ENCODE data around the gene SPIRE1. TPM values are rescaled to one million over a fixed set of nuclear protein-coding genes. Genes with fewer than 3 reads are reported as not detected.
"Not testable (repeated sequence)": the region's sequence is repeated elsewhere in the genome, so short reads cannot be mapped to it uniquely, and the experiment has no call there.

The SPIRE1 gene
- polyA plus RNA-seq, 6 donors from 2014 or later: not detected

- Mint-ChIP-seq H3K9me3 (no peaks in the 10 kb centered on the region), H3K27me3 (peaks cover 9 to 19% (median 9%) of the 10 kb centered on the region in 3 donors), H3K36me3 (no peaks in the 10 kb centered on the region), H3K4me1 (no peaks in the 10 kb centered on the region), H3K27ac (peak overlapping the region in 1 of 6 donors; percentile 8), H3K4me3 (no peak overlapping the region)
- no peak for ATAC-seq (ENCODE audit: low read depth in 2 of 2)
- DNase-seq: no peak
These were observed 17.7 kb downstream of the SPIRE1 start for GRCh38 chr18:12639990-12640880.

GRCh38 chr18:12638644-12639124, 19.2 kb downstream of the SPIRE1 start:
- Mint-ChIP-seq H3K27me3 (peaks cover 8 to 19% (median 9%) of the 10 kb centered on the region in 3 donors), H3K4me3 (peak overlapping the region in 1 of 8 donors; percentile 17), H3K4me1 (no peaks in the 10 kb centered on the region), H3K27ac (no peak overlapping the region), H3K36me3 (no peaks in the 10 kb centered on the region), H3K9me3 (peaks cover 0 to 2% (median 0%) of the 10 kb centered on the region in 7 donors)
- DNase-seq (no peak), ATAC-seq (ENCODE audit: low read depth in 2 of 2) (no peak)

GRCh38 chr18:12637901-12638643, 19.8 kb downstream of the SPIRE1 start:
- Mint-ChIP-seq H3K36me3 (no peaks in the 10 kb centered on the region), H3K9me3 (peaks cover 0 to 2% (median 0%) of the 10 kb centered on the region in 7 donors), H3K27ac (peak overlapping the region in 1 of 6 donors; percentile 49), H3K4me1 (no peaks in the 10 kb centered on the region), H3K4me3 (peak overlapping the region in 1 of 8 donors; percentile 72), H3K27me3 (peaks cover 8 to 19% (median 9%) of the 10 kb centered on the region in 3 donors)
- ATAC-seq (ENCODE audit: low read depth in 2 of 2) (no peak), DNase-seq (no peak)

GRCh38 chr18:12637393-12637792, 20.5 kb downstream of the SPIRE1 start:
- peaks cover 0 to 2% (median 0%) of the 10 kb centered on the region in 7 donors for H3K9me3 Mint-ChIP-seq

GRCh38 chr18:12631831-12632477, 26.0 kb downstream of the SPIRE1 start:
- no peak overlapping the region for H3K27ac Mint-ChIP-seq
- no peak for ATAC-seq (ENCODE audit: low read depth in 2 of 2)
- H3K4me3 Mint-ChIP-seq: no peak overlapping the region
- no peaks in the 10 kb centered on the region for H3K36me3 Mint-ChIP-seq
- no peak for DNase-seq
- no peaks in the 10 kb centered on the region for H3K4me1 Mint-ChIP-seq
- peaks cover 0 to 11% (median 0%) of the 10 kb centered on the region in 3 donors for H3K27me3 Mint-ChIP-seq
- H3K9me3 Mint-ChIP-seq: peaks cover 0 to 13% (median 0%) of the 10 kb centered on the region in 7 donors

More at GRCh38 chr18:12637393-12637792, 20.5 kb downstream of the SPIRE1 start:
- H3K4me1 Mint-ChIP-seq: no peaks in the 10 kb centered on the region
- H3K36me3 Mint-ChIP-seq: no peaks in the 10 kb centered on the region
- ATAC-seq (ENCODE audit: low read depth in 2 of 2) (no peak), DNase-seq (no peak)
- H3K27ac Mint-ChIP-seq: peak overlapping the region in 1 of 6 donors; percentile 89
- peaks cover 6 to 15% (median 9%) of the 10 kb centered on the region in 3 donors for H3K27me3 Mint-ChIP-seq
- H3K4me3 Mint-ChIP-seq: no peak overlapping the region

GRCh38 chr18:12630136-12630535, 27.8 kb downstream of the SPIRE1 start:
- no peak for ATAC-seq (ENCODE audit: low read depth in 2 of 2)

GRCh38 chr18:12628706-12629702, 28.9 kb downstream of the SPIRE1 start:
- ATAC-seq (ENCODE audit: low read depth in 2 of 2) (no peak), DNase-seq (no peak)
- H3K9me3 Mint-ChIP-seq: peaks cover 0 to 11% (median 0%) of the 10 kb centered on the region in 7 donors
- no peaks in the 10 kb centered on the region for H3K4me1 Mint-ChIP-seq
- H3K4me3 Mint-ChIP-seq: no peak overlapping the region
- H3K27ac Mint-ChIP-seq: no peak overlapping the region
- H3K36me3 Mint-ChIP-seq: no peaks in the 10 kb centered on the region
- H3K27me3 Mint-ChIP-seq: peaks cover 0 to 11% (median 0%) of the 10 kb centered on the region in 3 donors

More at GRCh38 chr18:12630136-12630535, 27.8 kb downstream of the SPIRE1 start:
- no peak for DNase-seq
- no peak overlapping the region for H3K27ac Mint-ChIP-seq
- no peaks in the 10 kb centered on the region for H3K4me1 Mint-ChIP-seq
- no peaks in the 10 kb centered on the region for H3K36me3 Mint-ChIP-seq
- peaks cover 0 to 13% (median 0%) of the 10 kb centered on the region in 7 donors for H3K9me3 Mint-ChIP-seq
- H3K4me3 Mint-ChIP-seq: no peak overlapping the region
- H3K27me3 Mint-ChIP-seq: peaks cover 0 to 11% (median 0%) of the 10 kb centered on the region in 3 donors

GRCh38 chr18:12627199-12627598, 30.7 kb downstream of the SPIRE1 start:
- Mint-ChIP-seq H3K27me3 (peaks cover 0 to 16% (median 8%) of the 10 kb centered on the region in 3 donors), H3K27ac (peak overlapping the region in 1 of 6 donors; percentile 58), H3K9me3 (peaks cover 0 to 11% (median 0%) of the 10 kb centered on the region in 7 donors)
- not testable (repeated sequence) for H3K36me3 Mint-ChIP-seq; DNase-seq; H3K4me3 Mint-ChIP-seq; ATAC-seq (ENCODE audit: low read depth in 2 of 2); H3K4me1 Mint-ChIP-seq

GRCh38 chr18:12625241-12625640, 32.7 kb downstream of the SPIRE1 start:
- Mint-ChIP-seq H3K4me3 (no peak overlapping the region), H3K36me3 (peaks cover 0 to 4% of the 10 kb centered on the region in 2 donors), H3K27ac (no peak overlapping the region), H3K9me3 (peaks cover 0 to 11% (median 5%) of the 10 kb centered on the region in 7 donors), H3K27me3 (peaks cover 4 to 16% (median 8%) of the 10 kb centered on the region in 3 donors), H3K4me1 (no peaks in the 10 kb centered on the region)
- ATAC-seq (ENCODE audit: low read depth in 2 of 2): no peak
- DNase-seq: no peak

GRCh38 chr18:12621742-12622306, 36.1 kb downstream of the SPIRE1 start:
- no peak overlapping the region for H3K27ac Mint-ChIP-seq
- no peak overlapping the region for H3K4me3 Mint-ChIP-seq
- no peaks in the 10 kb centered on the region for H3K4me1 Mint-ChIP-seq
- ATAC-seq (ENCODE audit: low read depth in 2 of 2): no peak
- peaks cover 0 to 4% of the 10 kb centered on the region in 2 donors for H3K36me3 Mint-ChIP-seq
- DNase-seq: no peak
- H3K9me3 Mint-ChIP-seq: peaks cover 0 to 6% (median 3%) of the 10 kb centered on the region in 7 donors
- H3K27me3 Mint-ChIP-seq: peaks cover 4 to 8% (median 5%) of the 10 kb centered on the region in 3 donors

- Mint-ChIP-seq H3K4me1 (no peaks in the 10 kb centered on the region), H3K9me3 (peaks cover 0 to 2% (median 0%) of the 10 kb centered on the region in 7 donors), H3K4me3 (no peak overlapping the region), H3K27ac (no peak overlapping the region), H3K36me3 (peaks cover 0 to 2% of the 10 kb centered on the region in 2 donors), H3K27me3 (peaks cover 5 to 10% (median 10%) of the 10 kb centered on the region in 3 donors)
- no peak for ATAC-seq (ENCODE audit: low read depth in 2 of 2)
- DNase-seq: no peak
These were observed 42.2 kb downstream of the SPIRE1 start for GRCh38 chr18:12615748-12616147.

- DNase-seq: no peak
- H3K9me3 Mint-ChIP-seq: no peaks in the 10 kb centered on the region
- H3K36me3 Mint-ChIP-seq: no peaks in the 10 kb centered on the region
- no peaks in the 10 kb centered on the region for H3K4me1 Mint-ChIP-seq
- H3K4me3 Mint-ChIP-seq: no peak overlapping the region
- no peak for ATAC-seq (ENCODE audit: low read depth in 2 of 2)
- no peak overlapping the region for H3K27ac Mint-ChIP-seq
- peaks cover 14 to 21% (median 20%) of the 10 kb centered on the region in 3 donors for H3K27me3 Mint-ChIP-seq
These were observed 49.6 kb downstream of the SPIRE1 start for GRCh38 chr18:12608301-12608700.

Data from naive B cell (primary cell).